NCI-H774 (cell line): ENCODE measurements around the gene EFTUD2.

Experiments
- DNase-seq: peaks from one replicate; lab custom pipeline; 2025; lab: John Stamatoyannopoulos, UW

The EFTUD2 gene

GRCh38 chr17:44887971-44888954 is 11.0 kb downstream of the EFTUD2 start:
- no peak for DNase-seq

- no peak for DNase-seq
These were observed 12.2 kb downstream of the EFTUD2 start for GRCh38 chr17:44887016-44887415.

GRCh38 chr17:44884941-44885340 is 14.3 kb downstream of the EFTUD2 start:
- DNase-seq: no peak

GRCh38 chr17:44881145-44881544 is 18.1 kb downstream of the EFTUD2 start:
- DNase-seq: no peak

GRCh38 chr17:44880062-44880461 is 19.2 kb downstream of the EFTUD2 start:
- no peak for DNase-seq

GRCh38 chr17:44879376-44879775 is 19.9 kb downstream of the EFTUD2 start:
- no peak for DNase-seq

GRCh38 chr17:44878627-44879221 is 20.5 kb downstream of the EFTUD2 start:
- no peak for DNase-seq

- no peak for DNase-seq
These were observed 22.1 kb downstream of the EFTUD2 start for GRCh38 chr17:44877121-44877520.

- no peak for DNase-seq
These were observed 23.5 kb downstream of the EFTUD2 start for GRCh38 chr17:44875761-44876160.

GRCh38 chr17:44872131-44872768 is 27.0 kb downstream of the EFTUD2 start:
- DNase-seq: peak; percentile 21

GRCh38 chr17:44871556-44871955 is 27.7 kb downstream of the EFTUD2 start:
- DNase-seq: no peak

GRCh38 chr17:44867841-44868240 is 31.4 kb downstream of the EFTUD2 start:
- no peak for DNase-seq

- no peak for DNase-seq
These were observed 33.3 kb downstream of the EFTUD2 start for GRCh38 chr17:44865931-44866330.

- peak; percentile 54 for DNase-seq
These were observed 34.0 kb downstream of the EFTUD2 start for GRCh38 chr17:44865231-44865660.

- no peak for DNase-seq
These were observed 34.4 kb downstream of the EFTUD2 start for GRCh38 chr17:44864831-44865230.

GRCh38 chr17:44863061-44863918 is 36.0 kb downstream of the EFTUD2 start:
- DNase-seq: no peak

- no peak for DNase-seq
These were observed 36.8 kb downstream of the EFTUD2 start for GRCh38 chr17:44862278-44862914.

GRCh38 chr17:44859701-44860100 is 39.5 kb downstream of the EFTUD2 start:
- DNase-seq: no peak

- DNase-seq: no peak
These were observed 45.1 kb downstream of the EFTUD2 start for GRCh38 chr17:44854192-44854591.

GRCh38 chr17:44850612-44851011 is 48.6 kb downstream of the EFTUD2 start:
- no peak for DNase-seq

- no peak for DNase-seq
These were observed 49.2 kb downstream of the EFTUD2 start for GRCh38 chr17:44850025-44850424.
